ENCODE results near the gene CAMK2A. TPM values are rescaled to one million over a fixed set of nuclear protein-coding genes. Genes with fewer than 3 reads are reported as not detected.
"Not testable (repeated sequence)": the region's sequence is repeated elsewhere in the genome, so short reads cannot be mapped to it uniquely, and the experiment has no call there.

CAMK2A gene
- total RNA-seq, 2 donors from 2014 or later = 0.23 to 0.29 TPM

- no peak for DNase-seq (ENCODE audit: low spot score)
- intact Hi-C loops (cut with DNase I) = no loop called here
Observed at GRCh38 chr5:150246835-150247234, 42.7 kb downstream of the CAMK2A start.

GRCh38 chr5:150246429-150246828 is 43.1 kb downstream of the CAMK2A start:
- DNase-seq (ENCODE audit: low spot score) = no peak
- intact Hi-C loops (cut with DNase I) = no loop called here

- intact Hi-C loops (cut with DNase I) = no loop called here
- DNase-seq (ENCODE audit: low spot score) = no peak
Observed at GRCh38 chr5:150245808-150246207, 43.8 kb downstream of the CAMK2A start.

GRCh38 chr5:150245111-150245789 is 44.3 kb downstream of the CAMK2A start:
- intact Hi-C loops (cut with DNase I) = no loop called here
- DNase-seq (ENCODE audit: low spot score) = no peak

GRCh38 chr5:150244209-150244608 is 45.4 kb downstream of the CAMK2A start:
- DNase-seq (ENCODE audit: low spot score) = no peak

GRCh38 chr5:150243590-150243989 is 46.0 kb downstream of the CAMK2A start:
- no peak for DNase-seq (ENCODE audit: low spot score)
- intact Hi-C loops (cut with DNase I) = no loop called here

More at GRCh38 chr5:150244209-150244608, 45.4 kb downstream of the CAMK2A start:
- intact Hi-C loops (cut with DNase I) = no loop called here

GRCh38 chr5:150242251-150242894 is 47.2 kb downstream of the CAMK2A start:
- DNase-seq (ENCODE audit: low spot score) = no peak
- intact Hi-C loops (cut with DNase I) = no loop called here

GRCh38 chr5:150241298-150242160 is 48.0 kb downstream of the CAMK2A start:
- no peak for DNase-seq (ENCODE audit: low spot score)
- intact Hi-C loops (cut with DNase I) = no loop called here

- DNase-seq (ENCODE audit: low spot score) = no peak
- intact Hi-C loops (cut with DNase I) = no loop called here
Observed at GRCh38 chr5:150239794-150240122, 49.8 kb downstream of the CAMK2A start.

GRCh38 chr5:150239099-150239793 is 50.3 kb downstream of the CAMK2A start:
- DNase-seq (ENCODE audit: low spot score) = no peak
- intact Hi-C loops (cut with DNase I) = no loop called here

- intact Hi-C loops (cut with DNase I) = no loop called here
- no peak for DNase-seq (ENCODE audit: low spot score)
Observed at GRCh38 chr5:150238646-150239045, 50.9 kb downstream of the CAMK2A start.

- no peak for DNase-seq (ENCODE audit: low spot score)
- intact Hi-C loops (cut with DNase I) = no loop called here
Observed at GRCh38 chr5:150236981-150237754, 52.4 kb downstream of the CAMK2A start.

GRCh38 chr5:150236313-150236712 is 53.3 kb downstream of the CAMK2A start:
- no peak for DNase-seq (ENCODE audit: low spot score)
- intact Hi-C loops (cut with DNase I) = no loop called here

- no peak for DNase-seq (ENCODE audit: low spot score)
- intact Hi-C loops (cut with DNase I) = no loop called here
Observed at GRCh38 chr5:150235500-150235854, 54.1 kb downstream of the CAMK2A start.

GRCh38 chr5:150234576-150235499 is 54.7 kb downstream of the CAMK2A start:
- intact Hi-C loops (cut with DNase I) = loop anchor here in 1 of 2 donors (5.0 kb wide), 1 partner anchor 1537 kb away; the partner anchor contains the start of gene G3BP1
- DNase-seq (ENCODE audit: low spot score) = no peak

GRCh38 chr5:150233706-150234105 is 55.9 kb downstream of the CAMK2A start:
- DNase-seq (ENCODE audit: low spot score) = not testable (repeated sequence)
- intact Hi-C loops (cut with DNase I) = loop anchor here in 1 of 2 donors (5.0 kb wide), 1 partner anchor 1539 kb away; the partner anchor contains the start of gene G3BP1

- intact Hi-C loops (cut with DNase I) = loop anchor here in 1 of 2 donors (5.0 kb wide), 1 partner anchor 1541 kb away; the partner anchor contains the start of gene G3BP1
Observed at GRCh38 chr5:150230842-150231241, 58.7 kb downstream of the CAMK2A start.

GRCh38 chr5:150229571-150229970 is 60.0 kb downstream of the CAMK2A start:
- intact Hi-C loops (cut with DNase I) = no loop called here

More at GRCh38 chr5:150230842-150231241, 58.7 kb downstream of the CAMK2A start:
- DNase-seq (ENCODE audit: low spot score) = no peak

More at GRCh38 chr5:150229571-150229970, 60.0 kb downstream of the CAMK2A start:
- no peak for DNase-seq (ENCODE audit: low spot score)

Data from posterior vena cava (tissue), 2 donors.